HG03342 (cell line): ENCODE measurements around the gene TBC1D22A.

Experiments used
- ATAC-seq: cut with Tn5 transposase; IDR thresholded peaks from one replicate; pipeline ENCODE4 v1.9.1; 2021; ENCODE audit warnings: mild to moderate bottlenecking, moderate library complexity; ENCODE audit not compliant: unreplicated experiment

TBC1D22A gene

DNA sequence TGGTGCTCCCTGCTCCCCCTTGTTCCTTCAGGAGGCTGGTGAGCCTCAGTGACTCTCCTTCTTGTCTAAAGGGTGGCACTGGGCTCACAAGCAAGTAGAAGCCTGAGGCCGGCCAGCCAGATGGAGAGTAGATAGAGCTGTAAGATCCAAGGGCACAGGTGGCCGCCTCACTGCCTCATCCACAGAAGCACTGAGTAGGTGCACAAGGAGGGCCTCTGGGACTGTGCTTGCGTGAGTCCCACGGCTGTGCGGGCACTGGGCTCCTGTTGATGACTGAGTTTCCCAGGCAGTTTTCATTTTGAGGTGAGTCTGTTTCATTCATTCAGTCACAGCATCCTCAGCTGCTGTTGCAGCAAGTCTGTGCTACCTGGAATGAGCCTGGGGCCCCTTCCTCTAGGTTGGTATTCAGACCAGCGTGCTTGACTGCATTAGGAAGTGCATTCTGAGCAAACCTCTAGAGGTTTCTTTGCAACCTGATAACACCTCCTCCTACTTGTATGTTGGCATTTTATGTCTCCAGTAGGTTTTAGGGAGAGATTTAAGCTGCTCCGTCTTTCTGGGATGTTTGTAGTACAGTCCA lies 184.0 kb downstream of the TBC1D22A start:
- no peak for ATAC-seq

DNA sequence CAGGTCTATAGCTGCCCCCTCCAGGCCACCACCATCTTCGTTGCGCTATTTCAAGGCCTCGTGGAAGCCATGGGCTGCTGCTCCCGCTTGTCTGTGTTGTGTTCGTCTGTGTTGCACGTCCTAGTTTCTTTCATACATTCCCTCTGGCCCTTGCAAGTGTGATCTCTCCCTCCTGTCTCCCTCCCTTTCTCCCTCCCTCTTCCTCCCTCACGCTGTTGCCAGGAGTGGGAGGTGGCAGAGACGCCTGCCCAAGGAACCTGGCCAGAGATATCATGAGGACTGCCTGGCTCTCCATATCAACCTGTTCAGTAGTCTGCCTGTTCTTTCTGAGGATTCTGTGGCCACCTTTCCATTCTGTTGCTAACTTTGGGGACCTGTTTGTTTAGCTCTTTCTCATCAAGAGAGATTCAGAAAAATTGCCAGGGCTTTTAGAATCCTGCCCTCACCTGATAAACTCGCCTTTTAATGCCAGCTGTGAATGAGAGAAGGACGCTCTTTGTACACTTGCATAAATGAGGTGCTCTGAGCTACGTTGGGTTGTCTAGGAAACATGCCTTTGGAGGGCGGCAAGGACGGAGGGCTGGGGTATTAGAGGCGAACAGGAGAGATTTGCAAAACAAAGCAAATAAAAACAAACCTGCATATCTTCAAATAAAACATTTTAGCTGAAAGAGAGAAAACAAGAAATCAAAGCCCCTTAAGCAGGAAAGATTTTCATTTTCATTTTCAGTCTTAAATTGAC lies 185.2 kb downstream of the TBC1D22A start:
- no peak for ATAC-seq

DNA sequence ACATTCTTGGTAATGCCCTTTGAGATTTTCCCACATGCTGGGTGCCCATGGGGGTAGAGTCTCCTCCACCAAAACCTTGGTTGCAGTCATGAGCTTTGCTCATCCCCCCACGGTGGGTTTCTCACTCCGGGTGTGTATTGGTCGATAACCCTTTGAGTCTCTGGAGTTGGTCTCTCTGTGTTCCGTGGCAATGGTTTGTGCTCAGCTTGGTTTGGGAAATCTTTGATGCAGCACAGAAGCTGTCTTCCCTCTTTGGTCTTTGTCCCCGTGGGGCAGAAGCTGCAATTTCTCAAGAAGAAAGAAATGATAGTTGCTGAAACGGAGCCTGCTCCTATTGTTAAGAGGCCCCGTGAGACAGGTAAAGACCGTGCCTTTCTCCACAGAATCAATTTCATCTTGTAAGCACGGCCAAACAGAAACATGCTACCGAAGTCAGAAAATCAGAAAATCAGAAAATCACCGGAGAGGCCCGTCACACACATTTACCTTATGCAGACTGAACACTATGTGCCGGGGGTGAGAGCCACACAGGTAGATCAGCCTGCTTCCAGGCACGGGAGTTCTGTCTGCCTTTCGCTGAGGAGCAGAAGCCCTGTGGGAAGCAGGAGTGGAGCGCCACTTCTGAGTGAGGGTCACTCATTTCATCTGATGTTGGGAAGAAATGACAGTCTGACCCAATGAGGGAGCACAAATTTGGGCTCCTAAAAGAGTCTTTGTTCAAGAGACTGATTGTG lies 186.1 kb downstream of the TBC1D22A start:
- no peak for ATAC-seq

- no peak for ATAC-seq
Observed at GRCh38 chr22:46951350-46951749, 188.9 kb downstream of the TBC1D22A start.

DNA sequence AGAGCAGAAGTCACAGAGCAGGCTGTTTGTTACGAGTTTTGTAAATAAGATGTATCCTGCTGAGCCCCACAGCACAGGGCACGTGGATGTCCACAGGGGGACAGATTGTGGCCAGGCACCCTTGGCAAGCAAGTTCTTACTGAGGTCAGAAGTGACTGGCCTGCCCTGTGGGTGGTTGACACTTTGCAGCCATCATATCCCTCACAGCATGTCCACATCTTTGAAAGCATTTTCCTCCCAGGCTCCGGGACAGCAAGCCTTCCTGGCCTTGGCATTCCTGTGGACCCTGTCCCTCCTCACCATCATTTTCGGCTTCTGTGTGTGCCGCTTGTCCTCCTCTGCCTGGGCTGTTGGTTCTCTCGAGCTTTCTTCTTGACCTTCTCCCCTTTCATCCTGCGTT lies 189.5 kb downstream of the TBC1D22A start:
- ATAC-seq = no peak

DNA sequence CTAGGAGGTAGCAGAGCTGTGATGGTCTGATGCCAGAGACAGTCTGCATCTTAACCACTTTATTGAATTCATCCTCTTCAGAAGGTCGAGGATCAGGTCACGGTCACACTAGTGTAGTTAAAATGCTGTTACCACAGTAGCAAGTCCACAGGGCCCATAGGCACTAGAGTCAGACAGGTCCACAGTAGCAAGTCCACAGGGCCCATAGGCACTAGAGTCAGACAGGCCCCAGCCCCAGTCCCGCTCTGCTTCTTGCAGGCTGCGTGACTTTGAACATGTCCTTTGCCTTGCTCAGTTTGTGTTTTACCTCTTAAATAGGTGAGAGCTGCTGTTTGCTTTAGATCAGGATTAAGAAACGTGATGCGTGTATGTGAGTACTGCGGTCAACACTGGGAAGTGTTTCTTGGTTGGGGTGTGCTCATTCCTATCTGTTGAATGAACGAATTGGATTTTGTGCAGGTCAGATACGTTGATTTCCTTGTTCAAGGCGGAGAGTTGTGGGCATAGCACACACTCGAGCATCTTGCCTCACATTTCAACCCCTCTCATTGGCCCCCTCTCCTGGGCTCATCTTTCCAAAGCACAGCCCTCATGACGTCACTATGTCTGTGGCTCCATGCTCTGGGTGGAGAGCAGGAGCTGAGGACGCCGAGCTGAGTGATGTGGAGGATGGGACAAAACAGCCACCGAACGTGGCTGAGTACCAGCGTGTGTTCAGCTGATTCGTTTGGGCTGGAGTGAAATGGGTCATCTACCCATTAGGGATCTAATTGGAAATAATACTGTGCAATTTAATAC lies 191.7 kb downstream of the TBC1D22A start:
- no peak for ATAC-seq

DNA sequence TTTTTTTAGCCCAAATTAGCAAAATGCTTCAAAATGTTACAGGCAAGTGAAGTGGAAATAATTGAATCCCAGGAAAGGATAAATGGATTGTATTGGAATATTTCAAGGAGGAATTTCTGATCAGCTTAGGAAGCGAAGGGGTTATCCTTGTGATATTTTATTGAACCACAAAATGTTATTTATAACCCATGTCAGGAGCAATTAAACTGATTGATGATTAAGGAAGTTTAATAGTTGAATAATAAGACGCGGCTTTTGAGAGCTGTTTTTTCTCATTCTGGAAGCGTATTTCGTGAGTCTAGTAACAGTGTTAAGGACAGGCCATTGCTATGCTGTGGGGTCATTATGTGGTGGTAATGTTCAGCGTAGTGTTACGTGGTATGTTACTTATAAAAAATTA lies 192.3 kb downstream of the TBC1D22A start:
- ATAC-seq = no peak

DNA sequence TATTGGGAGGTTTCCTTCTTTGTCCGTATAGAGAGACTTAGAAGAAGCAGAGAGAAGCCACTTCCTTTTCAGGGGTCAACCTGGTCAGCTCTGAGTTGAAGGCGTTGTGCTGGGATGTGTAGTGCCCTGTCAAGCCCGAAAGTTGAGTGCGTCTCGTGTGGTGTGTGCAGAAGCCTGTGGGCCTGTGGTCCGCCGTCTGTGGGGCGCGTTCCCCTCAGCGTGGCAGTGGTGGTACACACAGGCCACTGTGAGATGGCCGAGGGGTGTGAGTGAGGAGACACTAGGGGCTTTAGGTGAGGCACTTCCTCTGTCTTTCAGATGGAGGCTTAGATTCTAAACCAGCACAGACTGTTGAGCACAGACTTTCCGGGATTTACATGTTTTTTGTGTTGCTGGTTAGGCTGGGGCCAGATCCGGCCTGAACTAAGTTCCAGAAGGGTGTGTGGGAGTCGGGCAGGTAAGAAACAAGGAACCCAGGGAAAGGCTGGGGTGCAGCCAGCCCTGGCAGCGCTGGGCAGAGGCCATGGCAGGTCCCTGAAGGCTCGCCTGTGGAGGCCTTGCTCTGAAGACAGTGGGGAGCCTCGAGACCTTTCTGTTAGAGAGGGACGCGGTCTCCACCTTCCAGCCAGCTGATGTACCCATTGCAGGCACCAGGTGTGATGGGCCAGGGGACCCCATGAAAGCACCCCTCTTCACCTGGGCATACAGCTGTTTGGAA lies 194.2 kb downstream of the TBC1D22A start:
- ATAC-seq = no peak

GRCh38 chr22:46957521-46957920 lies 195.1 kb downstream of the TBC1D22A start:
- ATAC-seq = no peak

DNA sequence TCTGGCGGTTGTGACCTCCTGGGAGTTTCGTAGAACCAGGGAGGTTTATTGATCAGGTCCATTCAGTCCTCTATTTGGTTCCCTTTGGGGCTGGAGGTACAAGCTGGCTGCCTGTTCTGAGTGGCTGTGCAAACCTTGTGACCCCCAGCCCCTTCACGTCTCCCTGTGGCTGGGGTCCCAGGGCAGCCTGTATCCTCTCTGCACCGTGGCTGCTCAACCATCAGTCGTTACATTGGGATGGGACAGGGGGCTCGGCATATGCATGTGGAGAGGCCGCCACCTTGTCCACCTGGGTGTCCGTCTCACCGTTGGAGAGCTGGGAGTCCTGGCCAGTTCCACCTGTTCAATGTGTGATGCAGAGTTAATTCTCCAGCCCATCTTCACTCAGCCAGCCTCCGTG lies 195.7 kb downstream of the TBC1D22A start:
- ATAC-seq = no peak

GRCh38 chr22:46958658-46959057 lies 196.2 kb downstream of the TBC1D22A start:
- ATAC-seq = no peak

GRCh38 chr22:46959369-46959768 lies 196.9 kb downstream of the TBC1D22A start:
- ATAC-seq = no peak

- no peak for ATAC-seq
Observed at GRCh38 chr22:46961591-46962295, 199.3 kb downstream of the TBC1D22A start.

DNA sequence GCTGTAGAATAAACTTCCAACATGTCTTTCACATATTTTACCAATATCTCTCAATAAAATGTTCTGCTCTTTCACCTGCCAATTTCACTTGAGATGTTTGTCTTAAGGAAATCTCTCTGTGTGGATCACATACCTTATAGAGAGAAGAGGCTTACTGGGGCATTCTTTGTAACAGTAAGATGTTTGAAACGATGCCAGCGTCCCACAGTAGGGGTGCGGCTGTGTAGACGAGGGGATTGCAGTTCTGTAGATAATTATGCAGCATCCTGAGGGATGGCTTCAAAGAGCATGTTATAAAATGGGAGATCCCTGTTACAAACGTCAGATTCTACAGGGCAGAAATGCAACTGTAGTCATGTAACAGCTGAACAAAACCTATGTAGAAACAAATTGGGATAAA lies 200.0 kb downstream of the TBC1D22A start:
- no peak for ATAC-seq

GRCh38 chr22:46963672-46964545 lies 201.5 kb downstream of the TBC1D22A start:
- no peak for ATAC-seq

DNA sequence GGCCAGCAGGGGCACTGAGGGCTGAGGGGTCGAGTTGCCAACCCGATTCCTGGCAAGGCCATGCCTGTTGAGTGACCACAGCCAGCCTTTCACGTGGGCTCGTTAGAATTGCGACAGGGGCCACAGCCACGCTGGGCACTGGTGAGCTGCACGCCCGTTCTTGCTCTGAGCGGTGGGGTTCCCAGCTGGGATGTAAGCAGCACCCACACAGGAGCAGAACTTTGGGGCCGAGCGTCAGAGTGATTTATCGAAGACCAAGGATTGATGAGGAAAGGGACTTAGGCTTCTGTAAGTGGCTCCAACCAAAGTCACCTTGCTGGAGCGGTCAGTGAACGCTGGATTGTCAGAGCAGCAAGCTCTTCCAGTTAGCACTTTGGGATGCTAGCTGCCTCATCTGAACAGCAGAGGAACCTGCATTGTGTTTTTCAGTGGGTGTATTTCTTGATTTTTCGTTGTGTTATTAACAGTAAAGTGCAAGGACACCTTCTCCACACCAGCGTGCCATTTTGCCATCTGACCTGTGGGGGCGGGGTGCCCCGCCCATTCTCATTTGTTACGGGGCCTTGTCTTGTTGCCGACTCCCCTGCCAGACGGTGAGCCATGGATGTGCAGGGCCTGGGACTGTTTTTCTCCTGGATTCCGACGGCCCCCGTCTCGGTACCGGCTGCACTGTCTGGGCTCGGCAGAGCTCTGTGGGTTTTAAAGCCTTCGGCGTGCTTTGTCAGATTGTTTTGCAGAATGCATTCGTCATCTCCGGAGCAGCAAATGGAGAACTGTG lies 202.5 kb downstream of the TBC1D22A start:
- ATAC-seq = no peak

GRCh38 chr22:46965555-46966494 lies 203.4 kb downstream of the TBC1D22A start:
- no peak for ATAC-seq
